CD4-positive, alpha-beta T cell (primary cell): ENCODE data around the gene SLC16A12. TPM values are rescaled to one million over a fixed set of nuclear protein-coding genes. Genes with fewer than 3 reads are reported as not detected.
"Not testable (repeated sequence)": the region's sequence is repeated elsewhere in the genome, so short reads cannot be mapped to it uniquely, and the experiment has no call there.

Experiments
- ATAC-seq: fragments of 200-7000 bp; cut with Tn5 transposase; one replicate; pipeline ENCODE4 v1.10.0; 2022; ENCODE audit warnings: mild to moderate bottlenecking; ENCODE audit not compliant: poor library complexity
- CTCF ChIA-PET: fragments of 350-600 bp; sonication (Branson Sonifier 250); formaldehyde crosslinking; loops from one replicate; lab custom pipeline; 2021; ENCODE audit warnings: antibody characterized with exemption, inconsistent platforms; lab: Charles Lee
- POLR2A ChIA-PET: fragments of 350-600 bp; sonication (Branson Sonifier 250); formaldehyde crosslinking; loops from one replicate; lab custom pipeline; 2021; ENCODE audit warnings: antibody characterized with exemption, inconsistent platforms; lab: Charles Lee
- DNase-seq, 14 experiments: peaks; one replicate each; pipeline ENCODE4 v3.0.0-alpha.2; 2013 to 2020; ENCODE audit warnings: mixed read lengths in 2 of 14
- H3K27ac ChIP-seq, 2 donors: one replicate each; pipeline versions ENCODE4 v1.5.1 to v1.7.0; 2013; ENCODE audit warnings: low read length in 2 of 2, low read depth in 1 of 2, mild to moderate bottlenecking in 1 of 2
- H3K27me3 ChIP-seq, 2 experiments: 1 replicate in 1 of 2; 2 replicates in 1 of 2; pipeline versions ENCODE4 v1.6.1 to v1.7.0; 2013; ENCODE audit warnings: low read length in 2 of 2, control low read depth in 1 of 2, mild to moderate bottlenecking in 1 of 2, moderate library complexity in 1 of 2; ENCODE audit not compliant: insufficient read depth in 2 of 2, control insufficient read depth in 1 of 2
- H3K36me3 ChIP-seq: one replicate; pipeline ENCODE4 v1.6.1; 2013; ENCODE audit warnings: low read length, control low read depth; ENCODE audit not compliant: insufficient read depth
- H3K4me1 ChIP-seq: one replicate; pipeline ENCODE4 v1.6.1; 2013; ENCODE audit warnings: low read length, control low read depth; ENCODE audit not compliant: insufficient read depth
- H3K4me3 ChIP-seq: one replicate; pipeline ENCODE4 v1.5.1; 2013; ENCODE audit warnings: mild to moderate bottlenecking, low read length, moderate library complexity
- H3K9me3 ChIP-seq, 2 experiments: 1 replicate in 1 of 2; 2 replicates in 1 of 2; pipeline versions ENCODE4 v1.6.1 to v1.7.0; 2013; ENCODE audit warnings: low read length in 2 of 2, mild to moderate bottlenecking in 2 of 2, control low read depth in 1 of 2, moderate library complexity in 1 of 2; ENCODE audit not compliant: control insufficient read depth in 1 of 2, insufficient read depth in 1 of 2
- H3K27ac Mint-ChIP-seq: one replicate; pipeline ENCODE4 v1.8.0; 2020; ENCODE audit warnings: mixed read lengths
- H3K27me3 Mint-ChIP-seq: one replicate; pipeline ENCODE4 v1.8.0; 2021; ENCODE audit warnings: mixed read lengths
- H3K36me3 Mint-ChIP-seq: one replicate; pipeline ENCODE4 v1.8.0; 2021; ENCODE audit warnings: low read depth, mixed read lengths
- H3K4me1 Mint-ChIP-seq: one replicate; pipeline ENCODE4 v1.8.0; 2021; ENCODE audit warnings: low read depth, mixed read lengths
- H3K4me3 Mint-ChIP-seq: one replicate; pipeline ENCODE4 v1.8.0; 2020; ENCODE audit warnings: mild to moderate bottlenecking, mixed read lengths
- H3K9me3 Mint-ChIP-seq: one replicate; pipeline ENCODE4 v1.8.0; 2020; ENCODE audit warnings: mixed read lengths
- intact Hi-C, 2 experiments: fragments of 100-400 bp; cut with DNase I in 1 of 2; cut with micrococcal nuclease in 1 of 2; formaldehyde crosslinking; loops; one replicate each; pipeline versions ENCODE4 v1.15.1 to v1.9.0; 2023 to 2025; cut with DNase I, micrococcal nuclease
- total RNA-seq, 174 experiments: library from RNA in 2 of 174; stranded (reverse) in 2 of 174; gene quantifications; one replicate each; pipeline ENCODE4 v1.2.3 and lab custom pipeline; 2021 to 2026
- TF ChIP-seq, protein P1 (sequence below): fragments of 200-600 bp; IDR thresholded peaks from one replicate; pipeline ENCODE4 v1.8.0; 2022; ENCODE audit warnings: antibody characterized with exemption, mild to moderate bottlenecking

SLC16A12 gene
- total RNA-seq, 2 experiments from 2014 or later: not detected

DNA sequence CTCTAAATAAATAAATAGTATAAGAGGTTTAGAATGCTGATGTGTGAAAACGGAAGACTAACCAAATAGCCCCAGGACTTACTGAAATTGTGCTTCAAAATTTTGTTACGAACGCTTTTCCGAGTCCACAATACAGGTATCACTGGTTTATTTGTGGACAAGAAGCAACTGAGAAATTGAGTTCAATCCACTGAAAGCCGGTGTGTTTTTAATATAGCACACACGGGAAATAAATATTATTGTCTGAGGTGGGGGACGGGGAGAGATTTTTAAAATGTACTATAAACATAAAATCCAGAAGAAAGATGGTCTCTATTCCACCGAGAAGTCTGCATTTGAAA, 598 bp downstream of the SLC16A12 start:
- no peaks in the 10 kb centered on the region for H3K36me3 ChIP-seq
- peaks cover 0 to 4% of the 10 kb centered on the region in 2 experiments for H3K9me3 ChIP-seq
- no peak overlapping the region for H3K4me3 ChIP-seq
- no peak overlapping the region for H3K27ac ChIP-seq
- intact Hi-C loops: no loop called here
- Mint-ChIP-seq H3K4me3 (no peak overlapping the region), H3K27ac (no peak overlapping the region), H3K4me1 (peaks cover 9% of the 10 kb centered on the region), H3K27me3 (peaks cover 75% of the 10 kb centered on the region), H3K9me3 (no peaks in the 10 kb centered on the region), H3K36me3 (no peaks in the 10 kb centered on the region)
- H3K27me3 ChIP-seq: peaks cover 24 to 31% of the 10 kb centered on the region in 2 experiments
- no peak for ATAC-seq
- H3K4me1 ChIP-seq: peaks cover 8% of the 10 kb centered on the region
- POLR2A ChIA-PET: no interaction called here
- DNase-seq: no peak
- CTCF ChIA-PET: no interaction called here
- TF ChIP-seq, protein P1, sequence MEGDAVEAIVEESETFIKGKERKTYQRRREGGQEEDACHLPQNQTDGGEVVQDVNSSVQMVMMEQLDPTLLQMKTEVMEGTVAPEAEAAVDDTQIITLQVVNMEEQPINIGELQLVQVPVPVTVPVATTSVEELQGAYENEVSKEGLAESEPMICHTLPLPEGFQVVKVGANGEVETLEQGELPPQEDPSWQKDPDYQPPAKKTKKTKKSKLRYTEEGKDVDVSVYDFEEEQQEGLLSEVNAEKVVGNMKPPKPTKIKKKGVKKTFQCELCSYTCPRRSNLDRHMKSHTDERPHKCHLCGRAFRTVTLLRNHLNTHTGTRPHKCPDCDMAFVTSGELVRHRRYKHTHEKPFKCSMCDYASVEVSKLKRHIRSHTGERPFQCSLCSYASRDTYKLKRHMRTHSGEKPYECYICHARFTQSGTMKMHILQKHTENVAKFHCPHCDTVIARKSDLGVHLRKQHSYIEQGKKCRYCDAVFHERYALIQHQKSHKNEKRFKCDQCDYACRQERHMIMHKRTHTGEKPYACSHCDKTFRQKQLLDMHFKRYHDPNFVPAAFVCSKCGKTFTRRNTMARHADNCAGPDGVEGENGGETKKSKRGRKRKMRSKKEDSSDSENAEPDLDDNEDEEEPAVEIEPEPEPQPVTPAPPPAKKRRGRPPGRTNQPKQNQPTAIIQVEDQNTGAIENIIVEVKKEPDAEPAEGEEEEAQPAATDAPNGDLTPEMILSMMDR: no peak

DNA sequence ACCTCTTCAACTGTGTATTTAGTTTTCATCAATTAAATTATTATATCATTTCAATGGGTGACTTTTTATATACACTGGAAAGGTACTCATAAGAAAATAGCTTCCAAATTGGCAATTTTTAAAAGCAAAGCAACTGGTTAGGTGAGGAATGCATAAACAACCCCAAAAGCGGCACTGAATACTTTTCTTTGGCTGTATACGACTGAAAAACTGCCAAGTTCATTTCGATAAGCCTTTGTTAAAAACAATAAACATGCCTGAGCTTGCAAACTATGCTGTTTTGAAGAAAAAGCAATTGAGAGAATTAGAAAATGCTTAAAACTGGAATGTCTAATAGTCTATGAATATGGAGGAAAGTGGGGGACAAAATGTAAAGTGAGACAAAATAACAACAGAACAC, 2.9 kb downstream of the SLC16A12 start:
- Histone ChIP-seq H3K27ac (no peak overlapping the region), H3K9me3 (peaks cover 0 to 4% of the 10 kb centered on the region in 2 experiments), H3K36me3 (no peaks in the 10 kb centered on the region), H3K4me3 (no peak overlapping the region), H3K27me3 (peaks cover 24 to 32% of the 10 kb centered on the region in 2 experiments), H3K4me1 (peaks cover 8% of the 10 kb centered on the region)
- intact Hi-C loops: no loop called here
- DNase-seq: no peak
- H3K4me1 Mint-ChIP-seq: peaks cover 9% of the 10 kb centered on the region
- ChIA-PET POLR2A (no interaction called here), CTCF (no interaction called here)
- no peaks in the 10 kb centered on the region for H3K36me3 Mint-ChIP-seq
- no peak overlapping the region for H3K27ac Mint-ChIP-seq
- TF ChIP-seq, protein P1: no peak
- ATAC-seq: no peak
- peaks cover 58% of the 10 kb centered on the region for H3K27me3 Mint-ChIP-seq
- H3K9me3 Mint-ChIP-seq: no peaks in the 10 kb centered on the region
- H3K4me3 Mint-ChIP-seq: no peak overlapping the region

DNA sequence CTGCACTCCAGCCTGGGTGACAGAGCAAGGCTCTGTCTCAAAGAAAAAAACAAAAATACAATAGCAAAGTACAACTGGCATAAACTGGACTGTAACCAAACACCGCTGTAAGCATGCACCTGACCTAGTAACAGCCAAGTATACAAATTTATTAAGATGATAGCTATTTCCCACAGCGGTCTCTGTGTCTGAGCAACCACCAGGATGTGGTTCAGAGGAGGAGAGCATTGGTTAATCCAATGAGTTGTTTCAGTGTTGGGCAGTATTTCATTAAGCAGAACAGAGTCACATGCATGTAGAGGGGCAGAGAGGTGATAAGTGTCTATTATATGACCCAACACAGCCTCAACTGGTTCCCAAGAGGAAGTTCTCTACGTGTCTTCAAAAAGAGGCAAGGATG, 4.0 kb downstream of the SLC16A12 start:
- H3K27me3 ChIP-seq: peaks cover 24 to 36% of the 10 kb centered on the region in 2 experiments
- peaks cover 0 to 4% of the 10 kb centered on the region in 2 experiments for H3K9me3 ChIP-seq
- intact Hi-C loops: no loop called here
- H3K36me3 ChIP-seq: no peaks in the 10 kb centered on the region
- POLR2A ChIA-PET: no interaction called here
- CTCF ChIA-PET: no interaction called here
- Mint-ChIP-seq H3K9me3 (no peaks in the 10 kb centered on the region), H3K36me3 (no peaks in the 10 kb centered on the region), H3K4me3 (no peak overlapping the region), H3K27ac (no peak overlapping the region), H3K27me3 (peaks cover 50% of the 10 kb centered on the region), H3K4me1 (peaks cover 9% of the 10 kb centered on the region)
- TF ChIP-seq, protein P1: no peak
- H3K4me1 ChIP-seq: peaks cover 8% of the 10 kb centered on the region
- H3K4me3 ChIP-seq: no peak overlapping the region
- ATAC-seq: no peak
- no peak overlapping the region for H3K27ac ChIP-seq
- no peak for DNase-seq

DNA sequence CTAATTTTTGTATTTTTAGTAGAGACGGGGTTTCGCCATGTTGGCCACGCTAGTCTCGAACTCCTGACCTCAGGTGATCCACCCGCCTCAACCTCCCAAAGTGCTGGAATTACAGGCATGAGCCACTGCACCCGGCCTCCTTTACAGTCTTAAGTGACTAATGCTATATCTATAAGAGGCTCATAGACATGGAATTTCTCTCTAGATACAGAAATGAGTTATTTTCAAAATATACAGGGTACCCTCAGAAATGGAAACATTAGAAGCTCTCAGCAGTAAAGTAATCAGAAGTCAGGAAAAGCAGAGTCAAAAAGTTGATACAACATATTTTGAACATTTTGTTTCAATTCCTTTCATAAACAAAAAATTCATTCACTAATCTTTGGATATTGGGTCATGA, 5.7 kb downstream of the SLC16A12 start:
- H3K4me3 ChIP-seq, H3K4me3 Mint-ChIP-seq, H3K4me1 Mint-ChIP-seq, H3K36me3 ChIP-seq, H3K9me3 ChIP-seq, H3K27ac Mint-ChIP-seq, DNase-seq, intact Hi-C loops, H3K9me3 Mint-ChIP-seq, H3K4me1 ChIP-seq, H3K36me3 Mint-ChIP-seq, H3K27ac ChIP-seq, ATAC-seq: not testable (repeated sequence)
- ChIA-PET CTCF (interaction anchor here (0.6 kb wide), 1 partner anchor 11 kb away, joined by 3 read pairs; no protein-coding TSS in a partner anchor), POLR2A (interaction anchor here (0.7 kb wide), 1 partner anchor 1030 kb away, joined by 3 read pairs; no protein-coding TSS in a partner anchor)
- H3K27me3 ChIP-seq: peaks cover 14 to 30% of the 10 kb centered on the region in 2 experiments
- peaks cover 41% of the 10 kb centered on the region for H3K27me3 Mint-ChIP-seq
